Measurements from ENCODE around the gene KBTBD6. TPM values are rescaled to one million over a fixed set of nuclear protein-coding genes. Genes with fewer than 3 reads are reported as not detected.

The KBTBD6 gene
- total and polyA plus RNA-seq, 10 of the 15 experiments (the other 5 are each of a cell fraction or from before 2014, with no cell fraction given) = 1.9 to 5.3 (median 3.8) TPM

GRCh38 chr13:41127701-41128100 lies 4.9 kb downstream of the KBTBD6 start (continued):
- TF ChIP-seq JUNB (IDR thresholded peaks at IDR 0.05) = no peak
- no peak for TF ChIP-seq IKZF1 (conservative IDR thresholded peaks at IDR 0.05)
- TF ChIP-seq RFX5 (IDR thresholded peaks at IDR 0.05; ENCODE audit: low read depth, low read length) = no peak
- TF ChIP-seq SMAD5 (IDR thresholded peaks at IDR 0.05; ENCODE audit: low read depth) = no peak

DNA sequence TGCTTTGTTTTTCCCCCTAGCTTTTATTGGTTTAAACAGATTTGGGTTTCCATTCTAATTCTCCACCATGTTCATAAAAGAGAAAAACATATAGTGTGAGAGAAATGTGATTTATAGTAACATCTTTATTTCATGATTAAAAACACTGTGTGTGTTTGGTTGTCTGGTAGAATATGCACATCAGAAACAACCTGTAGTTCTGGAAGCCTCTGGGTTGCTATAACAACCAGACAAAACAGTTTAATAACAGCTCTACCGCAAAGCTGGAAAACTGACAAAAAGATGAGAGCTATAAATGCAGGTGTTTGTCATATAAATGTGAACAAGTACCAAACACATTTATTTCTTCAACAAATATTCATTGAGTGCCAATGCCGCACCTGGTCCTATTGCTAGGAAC lies 9.8 kb downstream of the KBTBD6 start:
- H4K20me1 ChIP-seq (ENCODE audit: control insufficient read depth, insufficient read depth) = no peaks in the 10 kb centered on the region
- H3K9me3 ChIP-seq (replicated peaks; ENCODE audit: control insufficient read depth, insufficient read depth, low read length) = no peaks in the 10 kb centered on the region
- H3K27ac ChIP-seq (ENCODE audit: control insufficient read depth, insufficient read depth) = no peak overlapping the region
- intact Hi-C loops (cut with micrococcal nuclease; ENCODE audit: unreplicated experiment) = no loop called here
- H3K4me2 ChIP-seq (ENCODE audit: control insufficient read depth, insufficient read depth) = no peak overlapping the region
- DNase-seq (ENCODE audit: low read depth, low spot score) (no peak), ATAC-seq (no peak), FAIRE-seq (no peak)
- no peaks in the 10 kb centered on the region; the same call in 1 of the 2 replicates for H3K79me2 ChIP-seq (ENCODE audit: control insufficient read depth, insufficient read depth, low read length)
- H3K9ac ChIP-seq (ENCODE audit: control insufficient read depth, insufficient read depth, low read length) = no peak overlapping the region
- no TSS peak for BruUV-seq (replicated peaks)
- H2AFZ ChIP-seq (ENCODE audit: control insufficient read depth, low read depth, low read length) = no peak overlapping the region
- ChIA-PET CTCF (interaction anchor here (0.6 kb wide), 1 partner anchor 74 kb away, joined by 3 read pairs; no protein-coding TSS in a partner anchor), POLR2A (no interaction called here), SMC1A (ENCODE audit: uncharacterized antibody, unreplicated experiment) (interaction anchor here (0.9 to 1.5 kb wide), 2 partner anchors 12 to 19 kb away, joined by 3 to 4 read pairs; no protein-coding TSS in a partner anchor), RAD21 (ENCODE audit: unreplicated experiment) (no interaction called here)
- no peak for TF ChIP-seq IKZF1 (conservative IDR thresholded peaks at IDR 0.05)
- TF ChIP-seq, protein P1, sequence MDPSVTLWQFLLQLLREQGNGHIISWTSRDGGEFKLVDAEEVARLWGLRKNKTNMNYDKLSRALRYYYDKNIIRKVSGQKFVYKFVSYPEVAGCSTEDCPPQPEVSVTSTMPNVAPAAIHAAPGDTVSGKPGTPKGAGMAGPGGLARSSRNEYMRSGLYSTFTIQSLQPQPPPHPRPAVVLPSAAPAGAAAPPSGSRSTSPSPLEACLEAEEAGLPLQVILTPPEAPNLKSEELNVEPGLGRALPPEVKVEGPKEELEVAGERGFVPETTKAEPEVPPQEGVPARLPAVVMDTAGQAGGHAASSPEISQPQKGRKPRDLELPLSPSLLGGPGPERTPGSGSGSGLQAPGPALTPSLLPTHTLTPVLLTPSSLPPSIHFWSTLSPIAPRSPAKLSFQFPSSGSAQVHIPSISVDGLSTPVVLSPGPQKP (IDR thresholded peaks at IDR 0.05; ENCODE audit: low read depth, low read length) = no peak
- TF ChIP-seq FOS (IDR thresholded peaks at IDR 0.05; ENCODE audit: borderline replicate concordance, extremely low read depth, insufficient read length) = no peak
- TF ChIP-seq, protein P2, sequence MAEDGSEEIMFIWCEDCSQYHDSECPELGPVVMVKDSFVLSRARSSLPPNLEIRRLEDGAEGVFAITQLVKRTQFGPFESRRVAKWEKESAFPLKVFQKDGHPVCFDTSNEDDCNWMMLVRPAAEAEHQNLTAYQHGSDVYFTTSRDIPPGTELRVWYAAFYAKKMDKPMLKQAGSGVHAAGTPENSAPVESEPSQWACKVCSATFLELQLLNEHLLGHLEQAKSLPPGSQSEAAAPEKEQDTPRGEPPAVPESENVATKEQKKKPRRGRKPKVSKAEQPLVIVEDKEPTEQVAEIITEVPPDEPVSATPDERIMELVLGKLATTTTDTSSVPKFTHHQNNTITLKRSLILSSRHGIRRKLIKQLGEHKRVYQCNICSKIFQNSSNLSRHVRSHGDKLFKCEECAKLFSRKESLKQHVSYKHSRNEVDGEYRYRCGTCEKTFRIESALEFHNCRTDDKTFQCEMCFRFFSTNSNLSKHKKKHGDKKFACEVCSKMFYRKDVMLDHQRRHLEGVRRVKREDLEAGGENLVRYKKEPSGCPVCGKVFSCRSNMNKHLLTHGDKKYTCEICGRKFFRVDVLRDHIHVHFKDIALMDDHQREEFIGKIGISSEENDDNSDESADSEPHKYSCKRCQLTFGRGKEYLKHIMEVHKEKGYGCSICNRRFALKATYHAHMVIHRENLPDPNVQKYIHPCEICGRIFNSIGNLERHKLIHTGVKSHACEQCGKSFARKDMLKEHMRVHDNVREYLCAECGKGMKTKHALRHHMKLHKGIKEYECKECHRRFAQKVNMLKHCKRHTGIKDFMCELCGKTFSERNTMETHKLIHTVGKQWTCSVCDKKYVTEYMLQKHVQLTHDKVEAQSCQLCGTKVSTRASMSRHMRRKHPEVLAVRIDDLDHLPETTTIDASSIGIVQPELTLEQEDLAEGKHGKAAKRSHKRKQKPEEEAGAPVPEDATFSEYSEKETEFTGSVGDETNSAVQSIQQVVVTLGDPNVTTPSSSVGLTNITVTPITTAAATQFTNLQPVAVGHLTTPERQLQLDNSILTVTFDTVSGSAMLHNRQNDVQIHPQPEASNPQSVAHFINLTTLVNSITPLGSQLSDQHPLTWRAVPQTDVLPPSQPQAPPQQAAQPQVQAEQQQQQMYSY (CRISPR knock-in tag; IDR thresholded peaks at IDR 0.05) = no peak
- H3K36me3 ChIP-seq (ENCODE audit: control insufficient read depth in 2 of 2, insufficient read depth in 2 of 2, low read length in 1 of 2) = no peaks in the 10 kb centered on the region; a peak in 1 of 4 replicates
- WGBS (ENCODE audit: insufficient coverage, insufficient replicate concordance, low lambda C conversion rate, missing lambda C conversion rate) = 98% methylated on average over 2 of the region's 2 CpGs
- H3K4me1 ChIP-seq (ENCODE audit: control insufficient read depth, insufficient read depth, low read length) = no peaks in the 10 kb centered on the region
- no peaks in the 10 kb centered on the region for H3K27me3 ChIP-seq (replicated peaks in 1 of 2; ENCODE audit: control insufficient read depth in 2 of 2, insufficient read depth in 2 of 2, low read length in 1 of 2)
- H3K4me3 ChIP-seq = no peak overlapping the region
- in situ Hi-C loops (cut with MboI) = no loop called here

Data from GM12878 (cell line).